ENCODE measurements around the gene MID2.
"Not testable (repeated sequence)": the region's sequence is repeated elsewhere in the genome, so short reads cannot be mapped to it uniquely, and the experiment has no call there.

The MID2 gene

GRCh38 chrX:107842715-107843400 is 17.2 kb downstream of the MID2 start:
- no peak overlapping the region for H3K4me3 ChIP-seq (replicated peaks; ENCODE audit: low read depth, low read length)
- DNase-seq (ENCODE audit: extremely low read depth, low read depth) = no peak
- TF ChIP-seq CTCF (IDR thresholded peaks at IDR 0.05; ENCODE audit: low read depth, low read length, missing control alignments) = no peak

GRCh38 chrX:107845625-107846024 is 20.0 kb downstream of the MID2 start:
- no peak for TF ChIP-seq CTCF (IDR thresholded peaks at IDR 0.05; ENCODE audit: low read depth, low read length, missing control alignments)
- DNase-seq (ENCODE audit: extremely low read depth, low read depth) = no peak
- no peak overlapping the region for H3K4me3 ChIP-seq (replicated peaks; ENCODE audit: low read depth, low read length)

GRCh38 chrX:107848591-107848990 is 22.9 kb downstream of the MID2 start:
- TF ChIP-seq CTCF (IDR thresholded peaks at IDR 0.05; ENCODE audit: low read depth, low read length, missing control alignments) = no peak
- DNase-seq (ENCODE audit: extremely low read depth, low read depth) = no peak
- no peak overlapping the region for H3K4me3 ChIP-seq (replicated peaks; ENCODE audit: low read depth, low read length)

GRCh38 chrX:107849747-107850421 is 24.2 kb downstream of the MID2 start:
- no peak for DNase-seq (ENCODE audit: extremely low read depth, low read depth)
- H3K4me3 ChIP-seq (replicated peaks; ENCODE audit: low read depth, low read length) = no peak overlapping the region
- peak; percentile 16 for TF ChIP-seq CTCF (IDR thresholded peaks at IDR 0.05; ENCODE audit: low read depth, low read length, missing control alignments)

- DNase-seq (ENCODE audit: extremely low read depth, low read depth) = no peak
- no peak overlapping the region for H3K4me3 ChIP-seq (replicated peaks; ENCODE audit: low read depth, low read length)
- TF ChIP-seq CTCF (IDR thresholded peaks at IDR 0.05; ENCODE audit: low read depth, low read length, missing control alignments) = no peak
Observed at GRCh38 chrX:107850422-107850765, 24.7 kb downstream of the MID2 start.

GRCh38 chrX:107851215-107851614 is 25.5 kb downstream of the MID2 start:
- no peak for TF ChIP-seq CTCF (IDR thresholded peaks at IDR 0.05; ENCODE audit: low read depth, low read length, missing control alignments)
- no peak overlapping the region for H3K4me3 ChIP-seq (replicated peaks; ENCODE audit: low read depth, low read length)
- DNase-seq (ENCODE audit: extremely low read depth, low read depth) = no peak

GRCh38 chrX:107851665-107852064 is 26.0 kb downstream of the MID2 start:
- not testable (repeated sequence) for DNase-seq (ENCODE audit: extremely low read depth, low read depth); H3K4me3 ChIP-seq (replicated peaks; ENCODE audit: low read depth, low read length)

Data from HFF-Myc (cell line).